GM10847 (cell line): Measurements from ENCODE around the gene EDN3.

Experiments
- POLR2A ChIP-seq: IDR thresholded peaks from 2 replicates; pipeline ENCODE4 v1.6.1; 2011; ENCODE audit not compliant: insufficient read length; ENCODE audit errors: extremely low read depth

The EDN3 gene

DNA sequence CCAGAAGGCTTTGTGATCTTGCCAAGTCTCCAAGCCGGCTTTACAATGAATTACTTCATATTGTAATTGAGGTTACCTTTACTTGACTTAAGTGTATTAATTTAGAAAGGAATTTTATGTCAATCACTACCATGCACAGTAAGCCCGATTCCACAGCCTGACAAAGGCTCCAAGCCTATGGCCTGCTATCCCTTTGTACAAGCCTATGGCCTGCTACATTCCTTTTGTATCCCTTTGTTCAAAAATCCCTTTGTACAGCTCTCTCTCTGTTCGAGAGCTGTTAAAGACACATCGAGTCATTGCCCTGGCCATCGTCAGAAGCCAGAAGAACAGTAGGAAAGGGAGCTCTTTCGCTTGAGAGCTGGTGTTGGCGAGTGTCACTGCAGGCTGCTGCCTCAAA is 2.7 kb upstream of the EDN3 start:
- TF ChIP-seq POLR2A: no peak

DNA sequence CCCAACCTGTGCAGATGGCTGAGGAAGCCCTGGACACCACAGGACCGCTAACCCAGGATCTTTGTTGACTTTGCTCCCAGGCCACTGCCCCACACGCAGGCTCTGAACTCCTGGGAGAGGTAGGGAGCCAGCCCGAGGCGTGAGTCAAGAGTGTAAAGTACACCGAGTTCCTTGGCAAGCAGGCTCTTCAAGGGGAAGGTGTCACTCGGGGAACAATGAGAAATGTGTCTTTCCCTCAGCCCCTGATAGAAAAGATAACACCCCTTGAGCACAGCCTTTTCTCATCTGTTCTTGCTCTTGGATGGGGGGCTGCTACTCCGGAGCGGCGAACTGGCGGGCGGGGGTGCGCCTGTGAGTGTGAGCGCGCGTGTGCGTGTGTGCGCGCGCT is 472 bp upstream of the EDN3 start:
- no peak for TF ChIP-seq POLR2A

- no peak for TF ChIP-seq POLR2A
These were observed 1.1 kb downstream of the EDN3 start for GRCh38 chr20:59301343-59302007.

GRCh38 chr20:59305908-59306655 is 5.7 kb downstream of the EDN3 start:
- TF ChIP-seq POLR2A: no peak

DNA sequence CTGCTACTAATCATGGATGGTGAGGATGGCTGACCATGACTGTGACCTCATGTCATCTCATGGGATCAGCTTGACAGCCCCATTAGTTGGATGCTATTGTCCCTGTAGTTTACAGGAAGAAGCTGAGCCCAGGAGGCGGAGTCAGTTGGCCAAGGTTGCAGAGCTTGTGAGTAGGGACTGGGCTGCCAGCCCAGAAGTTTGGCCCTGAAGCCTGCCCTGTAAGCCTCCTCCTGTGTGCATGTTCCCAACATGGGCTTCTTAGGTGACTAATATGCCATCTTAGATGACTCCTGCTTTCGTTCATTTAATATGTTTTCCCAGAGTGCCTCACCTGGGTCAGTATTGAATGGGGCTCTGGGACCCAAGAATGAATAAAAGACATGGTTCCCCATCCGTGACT is 6.9 kb downstream of the EDN3 start:
- TF ChIP-seq POLR2A: no peak

- no peak for TF ChIP-seq POLR2A
These were observed 8.2 kb downstream of the EDN3 start for GRCh38 chr20:59308493-59309201.

- no peak for TF ChIP-seq POLR2A
These were observed 8.8 kb downstream of the EDN3 start for GRCh38 chr20:59309218-59309617.

DNA sequence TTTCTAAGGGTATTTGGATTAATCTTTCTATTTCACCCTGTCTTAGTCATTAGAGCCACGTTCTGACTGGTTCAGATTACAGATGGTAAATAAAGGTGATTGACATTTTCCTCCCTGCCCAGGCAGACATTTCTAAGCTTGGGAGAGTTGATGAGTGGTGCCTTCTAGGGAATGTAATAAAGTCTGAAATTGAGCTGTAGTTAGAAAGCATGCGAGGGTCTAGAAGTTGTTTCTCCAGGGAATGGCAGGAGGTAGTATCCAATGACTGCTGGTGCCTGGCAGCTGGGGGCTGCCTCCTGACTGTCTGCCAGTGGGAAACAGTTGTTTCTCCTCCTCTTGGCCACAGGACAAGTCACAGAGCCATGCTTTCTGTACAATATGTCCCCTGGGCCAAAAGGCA is 14.6 kb downstream of the EDN3 start:
- no peak for TF ChIP-seq POLR2A

GRCh38 chr20:59316911-59317731 is 16.7 kb downstream of the EDN3 start:
- no peak for TF ChIP-seq POLR2A

DNA sequence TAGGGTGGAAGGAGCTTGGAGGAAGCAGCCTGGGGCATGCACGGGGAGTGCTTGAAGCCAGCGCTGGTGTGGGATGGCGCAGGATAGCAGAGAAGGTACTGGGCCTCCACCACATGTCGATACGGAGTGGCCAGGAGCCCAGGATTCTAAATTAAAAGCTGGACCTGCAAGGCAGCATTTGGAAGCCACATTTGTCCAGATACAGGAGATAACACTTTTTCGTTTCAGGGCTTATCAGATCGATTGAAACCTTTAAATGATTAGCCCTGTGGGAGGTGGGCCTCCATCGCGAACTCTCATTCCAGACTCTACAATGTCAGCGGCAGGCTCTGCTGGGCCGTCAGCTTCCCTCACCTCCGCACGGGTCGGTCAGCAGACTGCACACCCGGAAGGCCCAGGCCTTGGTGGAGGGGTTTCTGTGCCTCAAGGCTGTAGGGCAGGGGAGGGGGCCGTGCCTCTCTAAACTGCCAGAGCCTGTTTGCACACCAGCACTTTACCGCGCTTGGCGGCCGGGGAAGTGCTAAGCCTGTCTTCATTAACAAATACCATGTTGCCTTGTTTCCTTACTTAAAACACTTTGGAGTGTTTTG is 17.9 kb downstream of the EDN3 start:
- TF ChIP-seq POLR2A: no peak

DNA sequence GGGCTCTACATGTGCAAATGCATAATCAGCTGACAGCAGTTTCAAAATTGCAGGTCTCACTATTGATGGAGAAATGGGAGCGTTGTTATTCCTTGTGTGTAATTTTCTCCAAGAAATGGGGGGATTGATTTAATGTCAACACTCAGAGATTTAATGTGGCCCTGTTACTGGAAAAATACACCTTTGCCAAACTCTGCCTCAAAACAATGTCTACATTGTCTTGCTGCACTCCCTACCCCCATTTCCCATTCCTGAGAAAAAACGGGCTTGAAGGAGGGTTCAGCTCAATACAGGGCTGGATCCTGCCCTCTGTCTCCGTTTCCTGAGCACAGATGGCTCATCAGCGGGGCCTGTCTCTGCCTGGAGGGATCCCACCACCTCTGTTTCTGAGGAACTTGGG is 18.4 kb downstream of the EDN3 start:
- no peak for TF ChIP-seq POLR2A

DNA sequence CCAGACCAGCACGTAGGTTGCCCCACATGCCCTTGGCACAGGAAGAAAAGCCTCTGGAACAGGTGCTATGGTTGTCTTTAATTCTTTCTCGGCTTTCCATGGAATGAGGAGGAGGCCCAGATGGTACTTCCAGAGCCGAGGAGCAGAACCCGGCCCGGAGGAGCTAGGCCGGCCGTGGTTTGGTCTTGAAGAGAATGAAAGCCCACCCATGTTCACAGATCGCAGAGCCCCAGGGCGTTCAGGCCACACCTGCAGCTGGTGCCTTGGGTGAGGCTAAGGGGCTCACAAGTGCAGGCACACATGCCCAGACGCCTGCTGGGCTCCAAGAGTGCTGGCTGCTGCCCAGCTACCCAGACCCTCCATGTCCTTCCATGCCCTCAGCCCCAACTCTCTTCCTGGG is 20.0 kb downstream of the EDN3 start:
- no peak for TF ChIP-seq POLR2A

GRCh38 chr20:59320854-59321647 is 20.6 kb downstream of the EDN3 start:
- no peak for TF ChIP-seq POLR2A

DNA sequence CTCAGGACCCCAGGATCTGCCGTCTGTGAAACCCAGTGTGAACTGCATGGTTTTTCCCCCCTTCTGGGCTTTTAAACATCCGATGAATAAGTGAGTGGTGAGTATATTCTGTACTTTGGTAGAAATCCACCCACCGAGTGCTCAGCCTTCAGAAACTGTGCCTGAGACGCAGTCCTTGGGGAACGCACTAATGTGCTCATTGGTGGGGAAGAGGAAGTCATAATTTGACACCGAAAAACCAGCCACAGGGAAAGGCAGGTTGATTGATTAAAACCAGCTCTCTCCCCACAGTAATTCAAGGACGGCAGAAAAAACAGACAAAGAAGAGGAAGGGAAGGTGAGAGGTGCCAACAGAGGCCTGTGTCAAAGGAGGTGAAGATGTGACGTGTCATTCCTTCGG is 21.7 kb downstream of the EDN3 start:
- no peak for TF ChIP-seq POLR2A

DNA sequence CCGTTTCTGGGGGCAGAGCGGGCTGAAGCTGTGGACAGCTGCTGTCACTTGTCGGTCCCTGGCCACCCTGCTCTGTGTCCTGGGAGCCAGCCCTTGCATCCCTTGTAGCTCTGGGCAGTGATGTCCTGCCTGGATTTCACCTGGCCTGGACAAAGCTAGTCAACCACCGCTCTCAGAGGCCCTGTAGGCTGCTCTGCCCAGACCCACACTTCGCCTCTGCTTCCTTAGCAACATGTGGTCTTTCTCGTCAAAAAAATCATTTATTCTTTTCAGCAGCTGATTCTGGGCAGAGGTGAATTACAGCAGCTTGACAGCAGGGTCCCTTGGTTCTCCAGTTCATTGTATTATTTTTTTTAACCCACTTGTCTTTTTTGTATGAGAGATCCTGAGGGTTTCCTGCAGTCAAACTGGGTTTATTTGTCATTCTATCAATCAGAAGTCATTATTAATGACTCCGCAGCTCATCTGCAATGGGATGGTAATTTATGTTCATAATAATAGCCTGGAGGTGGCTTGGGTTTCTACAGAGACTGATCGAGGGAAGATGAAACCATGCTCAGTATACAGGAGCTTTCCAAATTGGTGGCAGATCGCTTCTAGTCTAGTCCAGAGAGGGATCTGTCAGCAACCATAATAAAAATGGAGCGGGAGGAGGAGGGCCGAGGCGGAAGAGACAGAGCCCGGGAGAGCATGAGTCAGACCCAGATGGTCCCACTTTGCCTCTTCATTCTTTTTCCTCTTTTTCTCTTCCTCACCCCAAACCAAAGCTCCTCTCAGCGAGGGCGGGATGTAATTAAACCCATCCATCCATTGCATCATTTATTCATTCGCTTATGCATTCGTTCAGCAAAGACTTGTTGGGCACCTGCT is 22.4 kb downstream of the EDN3 start:
- no peak for TF ChIP-seq POLR2A
